DND-41 (cell line): ENCODE results near the gene KCNH3.
"Not testable (repeated sequence)": the region's sequence is repeated elsewhere in the genome, so short reads cannot be mapped to it uniquely, and the experiment has no call there.

Source experiments
- ATAC-seq: fragments of 200-7000 bp; cut with Tn5 transposase; 3 replicates; pipeline ENCODE4 v1.9.1; 2021; ENCODE audit warnings: low read depth; ENCODE audit not compliant: insufficient read depth
- DNase-seq: peaks from one replicate; pipeline ENCODE4 v3.0.0-alpha.2; 2020
- H2AFZ ChIP-seq: 2 replicates; pipeline ENCODE4 v1.6.0; 2012; ENCODE audit warnings: low read depth, low read length
- H3K27ac ChIP-seq: 2 replicates; pipeline ENCODE4 v1.5.1; 2012; ENCODE audit warnings: low read length, inconsistent platforms
- H3K27me3 ChIP-seq: fragments of 200-600 bp; sonication (generic); 2 replicates; pipeline ENCODE4 v1.6.0; 2012; ENCODE audit warnings: low read length, mild to moderate bottlenecking, inconsistent platforms; ENCODE audit not compliant: insufficient read depth, poor library complexity
- H3K36me3 ChIP-seq: 2 replicates; pipeline ENCODE4 v1.5.1; 2012; ENCODE audit warnings: low read length, inconsistent platforms; ENCODE audit not compliant: insufficient read depth
- H3K4me1 ChIP-seq: 2 replicates; pipeline ENCODE4 v1.5.1; 2012; ENCODE audit warnings: mild to moderate bottlenecking, low read length; ENCODE audit not compliant: insufficient read depth
- H3K4me2 ChIP-seq: 2 replicates; pipeline ENCODE4 v1.6.0; 2012; ENCODE audit warnings: mild to moderate bottlenecking, moderate library complexity, low read length, inconsistent platforms; ENCODE audit not compliant: insufficient read depth
- H3K4me3 ChIP-seq, 2 experiments: fragments of 200-600 bp in 1 of 2; shearing (Covaris generic) in 1 of 2; 2 replicates each; pipeline ENCODE4 v1.5.1; 2012 to 2016; ENCODE audit warnings: inconsistent platforms in 2 of 2, low read length in 2 of 2, mild to moderate bottlenecking in 2 of 2, low read depth in 1 of 2, moderate library complexity in 1 of 2
- H3K79me2 ChIP-seq: 2 replicates; pipeline ENCODE4 v1.6.0; 2012; ENCODE audit warnings: low read length, inconsistent platforms; ENCODE audit not compliant: insufficient read depth
- H3K9ac ChIP-seq: 2 replicates; pipeline ENCODE4 v1.6.0; 2012; ENCODE audit warnings: low read depth, mild to moderate bottlenecking, inconsistent platforms, low read length, moderate library complexity
- H3K9me3 ChIP-seq: 2 replicates; pipeline ENCODE4 v1.5.1; 2012; ENCODE audit warnings: low read length, moderate library complexity, mild to moderate bottlenecking, inconsistent platforms; ENCODE audit not compliant: insufficient read depth, severe bottlenecking
- H4K20me1 ChIP-seq: 2 replicates; pipeline ENCODE4 v1.6.0; 2012; ENCODE audit warnings: low read length; ENCODE audit not compliant: insufficient read depth
- CTCF ChIP-seq: IDR thresholded peaks from 2 replicates; pipeline ENCODE4 v1.5.1; 2012; ENCODE audit warnings: borderline replicate concordance, low read length, moderate library complexity, mild to moderate bottlenecking; ENCODE audit not compliant: poor library complexity, severe bottlenecking; ENCODE audit errors: extremely low read depth
- EZH2 ChIP-seq: IDR thresholded peaks from 3 replicates; pipeline ENCODE4 v1.6.1; 2012; ENCODE audit warnings: borderline replicate concordance, low read depth, mild to moderate bottlenecking, moderate library complexity, low read length, inconsistent platforms; ENCODE audit not compliant: severe bottlenecking

The KCNH3 gene

GRCh38 chr12:49503674-49504180 is 35.1 kb upstream of the KCNH3 start:
- no peak for TF ChIP-seq EZH2
- no peak for TF ChIP-seq CTCF
- ATAC-seq (no peak), DNase-seq (no peak)
- Histone ChIP-seq H2AFZ (no peak overlapping the region), H3K36me3 (peaks cover 33% of the 10 kb centered on the region), H3K9ac (no peak overlapping the region), H3K27me3 (no peaks in the 10 kb centered on the region), H4K20me1 (no peaks in the 10 kb centered on the region), H3K9me3 (no peaks in the 10 kb centered on the region), H3K4me3 (no peak overlapping the region), H3K4me1 (no peaks in the 10 kb centered on the region), H3K27ac (no peak overlapping the region), H3K4me2 (no peak overlapping the region), H3K79me2 (no peaks in the 10 kb centered on the region)

- H3K36me3 ChIP-seq: peaks cover 21% of the 10 kb centered on the region
- no peak overlapping the region for H3K9ac ChIP-seq
- no peak overlapping the region for H3K4me3 ChIP-seq
- TF ChIP-seq EZH2 (no peak), CTCF (no peak)
- no peaks in the 10 kb centered on the region for H3K79me2 ChIP-seq
- no peaks in the 10 kb centered on the region for H3K9me3 ChIP-seq
- no peak overlapping the region for H3K4me2 ChIP-seq
- DNase-seq (no peak), ATAC-seq (no peak)
- no peaks in the 10 kb centered on the region for H3K27me3 ChIP-seq
- H2AFZ ChIP-seq: no peak overlapping the region
- no peaks in the 10 kb centered on the region for H3K4me1 ChIP-seq
- no peaks in the 10 kb centered on the region for H4K20me1 ChIP-seq
- H3K27ac ChIP-seq: no peak overlapping the region
Observed at GRCh38 chr12:49505672-49506071, 33.2 kb upstream of the KCNH3 start.

GRCh38 chr12:49507139-49507538 is 31.7 kb upstream of the KCNH3 start:
- Histone ChIP-seq H3K9ac (no peak overlapping the region), H4K20me1 (no peaks in the 10 kb centered on the region), H3K4me3 (no peak overlapping the region), H2AFZ (no peak overlapping the region), H3K4me2 (no peak overlapping the region), H3K79me2 (no peaks in the 10 kb centered on the region), H3K36me3 (peaks cover 19% of the 10 kb centered on the region), H3K27ac (no peak overlapping the region), H3K4me1 (no peaks in the 10 kb centered on the region), H3K27me3 (no peaks in the 10 kb centered on the region), H3K9me3 (no peaks in the 10 kb centered on the region)
- TF ChIP-seq EZH2 (no peak), CTCF (no peak)
- ATAC-seq (no peak), DNase-seq (no peak)

GRCh38 chr12:49509681-49510080 is 29.1 kb upstream of the KCNH3 start:
- not testable (repeated sequence) for H3K27ac ChIP-seq, H3K79me2 ChIP-seq, H4K20me1 ChIP-seq, H2AFZ ChIP-seq, DNase-seq, H3K4me2 ChIP-seq, H3K4me1 ChIP-seq, ATAC-seq, H3K4me3 ChIP-seq, H3K9me3 ChIP-seq, H3K9ac ChIP-seq, H3K27me3 ChIP-seq
- peaks cover 11% of the 10 kb centered on the region for H3K36me3 ChIP-seq
